PFSK-1 (cell line): ENCODE measurements around the gene PRSS21.

Experiments used
- FOXP2 ChIP-seq: optimal IDR thresholded peaks from 2 replicates; pipeline ENCODE3; 2011; ENCODE audit warnings: borderline replicate concordance, control low read depth, inconsistent platforms; ENCODE audit not compliant: insufficient read depth; ENCODE audit errors: extremely low read length, extremely low read depth
- POLR2AphosphoS5 ChIP-seq: IDR thresholded peaks from 2 replicates; pipeline ENCODE4 v1.6.1; 2012; ENCODE audit warnings: low read depth, mild to moderate bottlenecking, control low read depth, low read length, moderate library complexity
- REST ChIP-seq, 2 experiments: IDR thresholded peaks; 2 replicates each; pipeline versions ENCODE4 v1.6.1 to v1.8.0; 2011 to 2012; ENCODE audit warnings: low read depth in 2 of 2, low read length in 2 of 2, control low read depth in 1 of 2, inconsistent platforms in 1 of 2, mild to moderate bottlenecking in 1 of 2, moderate library complexity in 1 of 2; ENCODE audit not compliant: insufficient read depth in 1 of 2
- SIN3A ChIP-seq: IDR thresholded peaks from 2 replicates; pipeline ENCODE4 v1.6.1; 2012; ENCODE audit warnings: mild to moderate bottlenecking, low read length, moderate library complexity, borderline replicate concordance; ENCODE audit not compliant: insufficient read depth
- TAF1 ChIP-seq: IDR thresholded peaks from 2 replicates; pipeline ENCODE4 v1.6.1; 2012; ENCODE audit warnings: low read length, control low read depth, borderline replicate concordance; ENCODE audit not compliant: insufficient read depth

The PRSS21 gene

GRCh38 chr16:2811703-2812471, 5.2 kb upstream of the PRSS21 start:
- TF ChIP-seq REST (IDR thresholded peaks at IDR 0.05; ENCODE audit: insufficient read depth in 1 of 2, low read depth in 2 of 2, low read length in 2 of 2) (no peak), SIN3A (no peak), POLR2AphosphoS5 (no peak), FOXP2 (no peak), TAF1 (no peak)

GRCh38 chr16:2813771-2814221, 3.2 kb upstream of the PRSS21 start:
- TF ChIP-seq POLR2AphosphoS5 (no peak), FOXP2 (no peak), TAF1 (no peak), REST (IDR thresholded peaks at IDR 0.05; ENCODE audit: insufficient read depth in 1 of 2, low read depth in 2 of 2, low read length in 2 of 2) (no peak), SIN3A (no peak)

DNA sequence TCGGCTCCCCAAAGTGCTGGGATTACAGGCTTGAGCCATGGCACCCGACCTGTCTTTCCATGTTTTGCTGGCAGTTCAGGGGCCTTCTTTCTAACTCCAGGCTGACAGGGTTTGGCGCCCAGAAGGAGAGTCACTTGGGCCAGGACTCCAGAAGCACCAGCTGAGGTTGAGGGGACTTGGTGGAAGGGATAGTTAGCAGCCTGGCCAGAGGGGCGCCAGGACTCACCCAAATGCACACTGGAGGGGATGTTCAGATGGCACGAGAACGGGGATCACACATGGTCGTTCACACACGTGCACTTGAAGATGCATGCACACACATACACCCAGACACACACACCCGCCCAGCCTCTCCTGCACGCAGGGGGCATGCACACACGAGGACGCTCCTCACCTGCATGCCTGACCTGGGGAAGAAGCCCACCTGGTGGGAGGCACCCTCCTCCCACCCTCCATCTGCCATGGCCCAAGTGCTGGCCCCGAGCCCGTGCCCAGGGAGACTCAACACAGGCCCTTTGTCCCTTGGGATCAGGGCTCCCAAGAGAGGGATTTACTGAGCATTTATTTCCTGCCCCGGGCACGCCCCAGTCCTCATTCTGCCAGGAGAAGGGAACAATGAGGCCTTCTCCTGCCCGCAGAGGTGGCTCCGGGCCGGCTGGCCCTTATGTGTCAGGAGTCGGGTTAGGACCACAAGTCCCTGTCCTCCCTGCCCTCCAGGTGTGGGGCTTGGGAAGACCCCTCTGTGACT, 2.3 kb upstream of the PRSS21 start:
- TF ChIP-seq POLR2AphosphoS5: no peak
- TF ChIP-seq SIN3A: no peak
- no peak for TF ChIP-seq REST (IDR thresholded peaks at IDR 0.05; ENCODE audit: insufficient read depth in 1 of 2, low read depth in 2 of 2, low read length in 2 of 2)
- no peak for TF ChIP-seq FOXP2
- TF ChIP-seq TAF1: no peak

DNA sequence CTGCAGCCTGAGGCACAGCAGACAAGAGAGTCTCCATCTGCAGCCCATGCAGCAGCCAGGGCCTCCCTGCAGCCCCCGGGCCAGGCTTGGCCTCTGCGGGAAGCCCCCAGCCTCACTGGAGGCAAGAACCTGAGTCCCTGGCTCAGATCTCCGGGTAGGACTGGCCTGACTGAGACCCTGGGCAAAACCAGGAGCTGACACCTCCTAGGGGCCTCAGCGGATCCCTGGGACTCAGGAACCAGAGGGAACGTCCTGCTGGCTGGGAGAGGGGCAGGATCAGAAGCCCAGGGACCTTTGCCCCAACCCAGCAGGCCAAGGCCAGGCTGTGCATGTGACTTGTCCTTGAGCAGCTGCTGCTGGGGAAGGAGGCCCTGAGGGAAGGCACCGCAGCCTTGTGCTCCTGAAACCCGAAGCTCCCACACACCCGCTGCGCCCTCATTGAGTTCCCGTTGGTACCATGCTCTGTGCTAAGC, 1.7 kb upstream of the PRSS21 start:
- TF ChIP-seq REST (IDR thresholded peaks at IDR 0.05; ENCODE audit: insufficient read depth in 1 of 2, low read depth in 2 of 2, low read length in 2 of 2): no peak
- TF ChIP-seq POLR2AphosphoS5: no peak
- no peak for TF ChIP-seq SIN3A
- no peak for TF ChIP-seq TAF1
- no peak for TF ChIP-seq FOXP2
